LNCaP clone FGC (cell line): ENCODE results near the gene AEN.

Experiments
- DNase-seq: peaks from one replicate; pipeline ENCODE4 v3.0.0-alpha.2; 2011; ENCODE audit warnings: low read depth
- H3K4me3 ChIP-seq: 2 replicates; pipeline ENCODE4 v1.5.1; 2011; ENCODE audit warnings: mild to moderate bottlenecking, low read depth, low read length, control low read depth
- TF ChIP-seq, protein P1 (sequence below): IDR thresholded peaks from 2 replicates; pipeline ENCODE4 v1.5.1; 2012; ENCODE audit warnings: mild to moderate bottlenecking; ENCODE audit not compliant: control insufficient read depth, insufficient read depth; ENCODE audit errors: extremely low read depth

AEN gene

DNA sequence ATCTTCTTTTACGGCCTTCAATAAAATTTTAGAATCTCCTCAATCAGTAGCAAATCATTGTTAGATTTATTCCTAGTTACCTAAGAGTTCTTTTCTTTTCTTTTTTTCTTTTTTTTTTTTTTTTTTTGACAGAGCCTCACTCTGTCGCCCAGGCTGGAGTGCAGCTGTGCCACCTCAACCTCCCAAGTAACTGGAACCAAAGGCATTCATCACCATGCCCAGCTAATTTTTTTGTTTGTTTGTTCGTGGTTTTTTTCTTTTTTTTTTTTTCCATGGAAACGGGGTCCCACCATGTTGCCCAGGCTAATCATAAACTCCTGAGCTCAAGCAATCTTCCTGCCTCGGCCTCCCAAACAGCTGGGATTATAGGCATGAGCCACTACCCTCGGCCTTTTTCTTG, 30.4 kb upstream of the AEN start:
- TF ChIP-seq, protein P1, sequence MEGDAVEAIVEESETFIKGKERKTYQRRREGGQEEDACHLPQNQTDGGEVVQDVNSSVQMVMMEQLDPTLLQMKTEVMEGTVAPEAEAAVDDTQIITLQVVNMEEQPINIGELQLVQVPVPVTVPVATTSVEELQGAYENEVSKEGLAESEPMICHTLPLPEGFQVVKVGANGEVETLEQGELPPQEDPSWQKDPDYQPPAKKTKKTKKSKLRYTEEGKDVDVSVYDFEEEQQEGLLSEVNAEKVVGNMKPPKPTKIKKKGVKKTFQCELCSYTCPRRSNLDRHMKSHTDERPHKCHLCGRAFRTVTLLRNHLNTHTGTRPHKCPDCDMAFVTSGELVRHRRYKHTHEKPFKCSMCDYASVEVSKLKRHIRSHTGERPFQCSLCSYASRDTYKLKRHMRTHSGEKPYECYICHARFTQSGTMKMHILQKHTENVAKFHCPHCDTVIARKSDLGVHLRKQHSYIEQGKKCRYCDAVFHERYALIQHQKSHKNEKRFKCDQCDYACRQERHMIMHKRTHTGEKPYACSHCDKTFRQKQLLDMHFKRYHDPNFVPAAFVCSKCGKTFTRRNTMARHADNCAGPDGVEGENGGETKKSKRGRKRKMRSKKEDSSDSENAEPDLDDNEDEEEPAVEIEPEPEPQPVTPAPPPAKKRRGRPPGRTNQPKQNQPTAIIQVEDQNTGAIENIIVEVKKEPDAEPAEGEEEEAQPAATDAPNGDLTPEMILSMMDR: no peak
- DNase-seq: no peak
- H3K4me3 ChIP-seq: no peak overlapping the region

DNA sequence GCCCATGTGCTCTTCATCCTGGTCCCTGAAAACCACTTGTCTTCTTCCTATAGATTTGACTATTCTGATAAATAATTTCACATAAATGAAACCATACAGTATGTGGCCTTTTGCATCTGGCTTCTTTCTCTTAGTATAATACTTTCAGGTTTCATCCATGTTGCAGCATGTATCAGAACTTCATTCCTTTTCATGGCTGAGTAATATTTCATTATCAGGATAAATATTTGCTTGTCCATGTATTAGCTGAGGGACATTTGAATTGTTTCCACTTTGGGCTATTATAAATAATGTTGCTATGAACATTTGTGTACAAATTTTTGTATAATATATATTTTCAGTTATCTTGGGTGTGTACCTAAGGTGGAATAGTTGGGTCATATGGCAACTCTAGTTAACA, 29.8 kb upstream of the AEN start:
- H3K4me3 ChIP-seq: no peak overlapping the region
- no peak for DNase-seq
- TF ChIP-seq, protein P1: no peak

DNA sequence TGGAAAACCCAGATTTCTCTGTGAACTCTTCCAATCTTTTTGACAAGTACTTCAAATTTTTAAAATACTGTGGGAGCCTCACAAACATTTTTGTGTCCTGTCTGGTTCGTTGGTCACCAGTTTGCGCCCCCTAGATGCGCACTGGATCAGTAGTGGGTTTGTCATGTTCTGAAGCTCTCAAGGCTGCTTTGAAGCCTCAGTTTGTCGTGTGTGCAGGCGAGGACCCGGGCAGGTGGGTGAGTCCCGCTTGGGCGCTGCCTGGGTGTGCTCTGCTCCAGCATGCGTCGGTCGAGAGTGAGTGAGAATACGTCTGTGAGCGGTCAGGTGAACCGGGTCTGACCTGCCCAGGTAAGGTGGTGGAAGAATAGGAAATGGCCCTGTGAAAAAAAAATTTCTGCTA, 17.3 kb upstream of the AEN start:
- DNase-seq: no peak
- no peak overlapping the region for H3K4me3 ChIP-seq
- TF ChIP-seq, protein P1: no peak

DNA sequence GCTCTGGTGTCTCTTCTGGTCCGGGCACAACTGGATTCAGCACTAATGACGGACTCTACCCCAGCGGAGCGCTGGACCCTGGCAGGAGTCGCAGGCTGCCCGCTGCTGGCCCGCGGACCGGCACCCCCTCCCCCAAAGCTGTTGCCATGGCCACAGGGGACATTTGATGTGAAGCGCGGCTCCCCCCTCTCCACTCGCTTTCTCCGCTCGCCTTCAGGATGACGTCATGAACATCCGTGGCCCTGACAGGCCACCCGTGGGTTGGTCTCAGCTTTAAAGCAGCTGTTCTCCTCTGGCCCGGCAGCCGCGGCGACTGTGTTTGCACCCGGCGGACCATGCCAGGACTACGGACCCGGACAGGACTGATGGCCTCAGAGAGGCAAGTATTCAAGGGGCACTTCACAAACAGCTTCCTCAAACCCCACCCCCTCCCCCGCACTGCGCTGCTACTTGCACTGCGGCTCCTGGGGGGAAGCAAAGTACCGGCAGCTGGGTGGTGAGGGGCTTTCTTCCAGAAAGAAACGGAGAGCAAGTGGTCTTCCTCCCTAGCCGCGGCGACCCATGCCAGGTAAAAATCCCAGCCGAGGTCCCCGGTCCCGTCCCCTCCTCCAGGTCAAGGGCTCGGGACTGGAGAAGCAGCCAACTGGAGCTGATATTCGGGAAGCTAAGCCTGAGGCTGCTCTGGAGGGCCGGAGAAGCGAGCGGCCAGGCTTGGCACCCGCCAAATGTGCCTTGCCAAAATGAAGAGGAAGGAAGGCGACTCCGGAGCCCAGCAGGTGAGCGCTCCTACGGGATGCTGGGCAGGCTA, 16.6 kb upstream of the AEN start:
- TF ChIP-seq, protein P1: no peak
- H3K4me3 ChIP-seq: no peak overlapping the region
- DNase-seq: no peak

DNA sequence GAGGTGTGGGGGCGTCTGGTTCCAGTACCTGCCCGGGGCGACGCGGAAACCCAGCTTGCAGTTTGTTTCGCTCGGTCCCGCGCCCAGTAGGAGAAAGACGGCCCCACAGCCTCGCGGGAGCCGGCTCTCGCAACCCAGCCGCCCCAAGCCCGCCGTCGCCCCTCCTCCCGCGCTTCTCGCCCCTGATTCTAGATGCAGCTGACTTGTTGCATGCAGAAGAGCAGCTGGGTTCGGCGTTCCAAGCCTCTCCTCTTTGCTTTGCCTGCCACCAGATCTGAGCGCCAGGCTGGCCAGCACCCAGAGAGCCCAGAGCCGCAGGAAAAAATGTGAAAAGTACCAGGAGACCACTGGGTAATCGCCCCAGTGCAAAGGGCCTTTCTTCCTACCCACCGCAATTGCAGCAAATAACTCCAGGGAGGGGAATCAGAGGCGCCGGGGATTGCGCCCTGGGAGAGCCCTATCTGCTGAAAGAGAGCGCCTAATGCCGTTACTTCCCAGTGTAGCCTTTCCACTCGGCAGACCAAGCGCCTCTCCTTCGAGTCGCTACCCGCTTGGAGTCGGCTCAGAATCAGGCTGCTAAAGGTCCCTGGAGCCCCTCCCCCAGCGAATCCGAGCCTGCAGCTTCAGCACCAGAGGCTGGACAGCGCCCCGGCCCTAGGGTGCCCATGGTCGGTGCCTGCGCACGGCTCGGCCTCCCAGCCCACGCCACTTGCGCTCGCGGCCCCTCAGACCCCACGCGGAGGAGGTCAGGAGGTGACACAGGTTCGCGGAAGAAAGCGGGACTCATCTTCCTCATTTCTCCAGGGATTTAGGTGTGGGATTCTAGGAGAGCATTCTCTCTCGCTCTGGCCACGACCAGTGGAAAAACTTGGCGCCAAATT, 15.7 kb upstream of the AEN start:
- no peak overlapping the region for H3K4me3 ChIP-seq
- no peak for DNase-seq
- TF ChIP-seq, protein P1: no peak

DNA sequence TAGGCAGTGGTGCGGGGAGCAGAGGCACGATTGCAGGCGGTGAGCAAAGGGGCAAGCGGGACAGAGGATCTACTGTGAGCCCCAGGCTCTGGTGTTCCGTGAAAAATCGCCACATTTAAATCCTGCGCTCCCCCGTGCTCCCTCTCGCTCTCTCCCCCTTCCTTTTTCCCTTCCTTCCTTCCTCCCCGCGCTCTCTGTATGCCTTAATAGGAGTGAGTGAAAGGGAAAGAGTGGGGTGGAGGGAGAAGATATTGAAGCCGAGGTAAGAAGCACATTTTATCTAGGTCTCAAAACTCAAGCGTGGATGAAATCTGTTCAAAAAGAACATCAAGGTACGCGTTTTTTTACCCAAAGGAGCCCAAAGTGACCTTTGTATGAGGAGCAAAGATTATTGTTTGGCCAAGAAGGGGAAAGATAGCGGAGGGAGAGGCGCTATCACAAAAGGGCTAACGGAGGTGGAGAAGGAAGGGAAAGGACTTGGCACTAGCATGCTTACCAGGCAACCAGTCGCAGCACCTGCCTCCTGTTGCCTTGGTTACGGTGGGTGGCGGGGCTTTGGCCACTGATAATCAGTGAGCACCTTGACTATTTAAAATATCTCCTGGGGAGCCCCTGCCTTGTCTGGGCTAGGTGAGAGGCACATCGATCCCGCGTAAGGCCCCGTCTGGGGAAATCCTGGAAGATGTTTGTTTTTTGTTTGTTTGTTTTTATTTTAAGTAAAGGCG, 14.9 kb upstream of the AEN start:
- no peak for DNase-seq
- H3K4me3 ChIP-seq: no peak overlapping the region
- TF ChIP-seq, protein P1: no peak
